ENCODE measurements around the gene PPFIA1. TPM values are rescaled to one million over a fixed set of nuclear protein-coding genes. Genes with fewer than 3 reads are reported as not detected.

The PPFIA1 gene
- total and polyA plus RNA-seq, 2 of the 13 experiments (the other 11 are each of a cell fraction or from before 2014, with no cell fraction given): 29.9 to 45.2 TPM

DNA sequence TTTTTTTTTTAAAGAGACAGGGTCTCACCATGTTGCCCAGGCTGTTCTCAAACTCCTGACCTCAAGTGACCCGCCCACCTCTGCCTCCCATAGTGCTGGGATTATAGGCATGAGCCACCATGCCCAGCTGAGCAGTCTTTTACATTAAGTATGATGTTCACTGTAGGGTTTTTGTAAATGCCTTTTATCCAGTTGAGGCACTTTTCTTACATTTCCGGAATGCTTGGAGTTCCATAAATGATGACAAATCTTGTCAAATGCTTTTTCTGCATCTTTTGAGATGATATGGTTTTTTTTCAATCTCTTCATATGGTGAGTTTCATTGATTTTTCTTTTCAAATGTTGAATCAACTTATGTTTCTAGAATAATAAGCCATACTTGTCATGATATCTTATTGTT is 98.5 kb downstream of the PPFIA1 start:
- no TSS peak for BruUV-seq (replicated peaks)
- POLR2A ChIA-PET: no interaction called here
- DNase-seq (ENCODE audit: low spot score) (no peak), FAIRE-seq (no peak), ATAC-seq (no peak)
- H3K27ac ChIP-seq (ENCODE audit: extremely low read length, insufficient read depth, low read length): no peak overlapping the region
- no peaks in the 10 kb centered on the region for H3K4me1 ChIP-seq (ENCODE audit: insufficient read depth, low read length)
- TF ChIP-seq, protein P1, sequence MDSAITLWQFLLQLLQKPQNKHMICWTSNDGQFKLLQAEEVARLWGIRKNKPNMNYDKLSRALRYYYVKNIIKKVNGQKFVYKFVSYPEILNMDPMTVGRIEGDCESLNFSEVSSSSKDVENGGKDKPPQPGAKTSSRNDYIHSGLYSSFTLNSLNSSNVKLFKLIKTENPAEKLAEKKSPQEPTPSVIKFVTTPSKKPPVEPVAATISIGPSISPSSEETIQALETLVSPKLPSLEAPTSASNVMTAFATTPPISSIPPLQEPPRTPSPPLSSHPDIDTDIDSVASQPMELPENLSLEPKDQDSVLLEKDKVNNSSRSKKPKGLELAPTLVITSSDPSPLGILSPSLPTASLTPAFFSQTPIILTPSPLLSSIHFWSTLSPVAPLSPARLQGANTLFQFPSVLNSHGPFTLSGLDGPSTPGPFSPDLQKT (CRISPR knock-in tag; IDR thresholded peaks at IDR 0.05; ENCODE audit: borderline replicate concordance): no peak
- TF ChIP-seq, protein P2, sequence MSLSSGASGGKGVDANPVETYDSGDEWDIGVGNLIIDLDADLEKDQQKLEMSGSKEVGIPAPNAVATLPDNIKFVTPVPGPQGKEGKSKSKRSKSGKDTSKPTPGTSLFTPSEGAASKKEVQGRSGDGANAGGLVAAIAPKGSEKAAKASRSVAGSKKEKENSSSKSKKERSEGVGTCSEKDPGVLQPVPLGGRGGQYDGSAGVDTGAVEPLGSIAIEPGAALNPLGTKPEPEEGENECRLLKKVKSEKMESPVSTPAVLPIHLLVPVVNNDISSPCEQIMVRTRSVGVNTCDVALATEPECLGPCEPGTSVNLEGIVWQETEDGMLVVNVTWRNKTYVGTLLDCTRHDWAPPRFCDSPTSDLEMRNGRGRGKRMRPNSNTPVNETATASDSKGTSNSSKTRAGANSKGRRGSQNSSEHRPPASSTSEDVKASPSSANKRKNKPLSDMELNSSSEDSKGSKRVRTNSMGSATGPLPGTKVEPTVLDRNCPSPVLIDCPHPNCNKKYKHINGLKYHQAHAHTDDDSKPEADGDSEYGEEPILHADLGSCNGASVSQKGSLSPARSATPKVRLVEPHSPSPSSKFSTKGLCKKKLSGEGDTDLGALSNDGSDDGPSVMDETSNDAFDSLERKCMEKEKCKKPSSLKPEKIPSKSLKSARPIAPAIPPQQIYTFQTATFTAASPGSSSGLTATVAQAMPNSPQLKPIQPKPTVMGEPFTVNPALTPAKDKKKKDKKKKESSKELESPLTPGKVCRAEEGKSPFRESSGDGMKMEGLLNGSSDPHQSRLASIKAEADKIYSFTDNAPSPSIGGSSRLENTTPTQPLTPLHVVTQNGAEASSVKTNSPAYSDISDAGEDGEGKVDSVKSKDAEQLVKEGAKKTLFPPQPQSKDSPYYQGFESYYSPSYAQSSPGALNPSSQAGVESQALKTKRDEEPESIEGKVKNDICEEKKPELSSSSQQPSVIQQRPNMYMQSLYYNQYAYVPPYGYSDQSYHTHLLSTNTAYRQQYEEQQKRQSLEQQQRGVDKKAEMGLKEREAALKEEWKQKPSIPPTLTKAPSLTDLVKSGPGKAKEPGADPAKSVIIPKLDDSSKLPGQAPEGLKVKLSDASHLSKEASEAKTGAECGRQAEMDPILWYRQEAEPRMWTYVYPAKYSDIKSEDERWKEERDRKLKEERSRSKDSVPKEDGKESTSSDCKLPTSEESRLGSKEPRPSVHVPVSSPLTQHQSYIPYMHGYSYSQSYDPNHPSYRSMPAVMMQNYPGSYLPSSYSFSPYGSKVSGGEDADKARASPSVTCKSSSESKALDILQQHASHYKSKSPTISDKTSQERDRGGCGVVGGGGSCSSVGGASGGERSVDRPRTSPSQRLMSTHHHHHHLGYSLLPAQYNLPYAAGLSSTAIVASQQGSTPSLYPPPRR (CRISPR knock-in tag; IDR thresholded peaks at IDR 0.05; ENCODE audit: borderline replicate concordance): no peak
- TF ChIP-seq, protein P3, sequence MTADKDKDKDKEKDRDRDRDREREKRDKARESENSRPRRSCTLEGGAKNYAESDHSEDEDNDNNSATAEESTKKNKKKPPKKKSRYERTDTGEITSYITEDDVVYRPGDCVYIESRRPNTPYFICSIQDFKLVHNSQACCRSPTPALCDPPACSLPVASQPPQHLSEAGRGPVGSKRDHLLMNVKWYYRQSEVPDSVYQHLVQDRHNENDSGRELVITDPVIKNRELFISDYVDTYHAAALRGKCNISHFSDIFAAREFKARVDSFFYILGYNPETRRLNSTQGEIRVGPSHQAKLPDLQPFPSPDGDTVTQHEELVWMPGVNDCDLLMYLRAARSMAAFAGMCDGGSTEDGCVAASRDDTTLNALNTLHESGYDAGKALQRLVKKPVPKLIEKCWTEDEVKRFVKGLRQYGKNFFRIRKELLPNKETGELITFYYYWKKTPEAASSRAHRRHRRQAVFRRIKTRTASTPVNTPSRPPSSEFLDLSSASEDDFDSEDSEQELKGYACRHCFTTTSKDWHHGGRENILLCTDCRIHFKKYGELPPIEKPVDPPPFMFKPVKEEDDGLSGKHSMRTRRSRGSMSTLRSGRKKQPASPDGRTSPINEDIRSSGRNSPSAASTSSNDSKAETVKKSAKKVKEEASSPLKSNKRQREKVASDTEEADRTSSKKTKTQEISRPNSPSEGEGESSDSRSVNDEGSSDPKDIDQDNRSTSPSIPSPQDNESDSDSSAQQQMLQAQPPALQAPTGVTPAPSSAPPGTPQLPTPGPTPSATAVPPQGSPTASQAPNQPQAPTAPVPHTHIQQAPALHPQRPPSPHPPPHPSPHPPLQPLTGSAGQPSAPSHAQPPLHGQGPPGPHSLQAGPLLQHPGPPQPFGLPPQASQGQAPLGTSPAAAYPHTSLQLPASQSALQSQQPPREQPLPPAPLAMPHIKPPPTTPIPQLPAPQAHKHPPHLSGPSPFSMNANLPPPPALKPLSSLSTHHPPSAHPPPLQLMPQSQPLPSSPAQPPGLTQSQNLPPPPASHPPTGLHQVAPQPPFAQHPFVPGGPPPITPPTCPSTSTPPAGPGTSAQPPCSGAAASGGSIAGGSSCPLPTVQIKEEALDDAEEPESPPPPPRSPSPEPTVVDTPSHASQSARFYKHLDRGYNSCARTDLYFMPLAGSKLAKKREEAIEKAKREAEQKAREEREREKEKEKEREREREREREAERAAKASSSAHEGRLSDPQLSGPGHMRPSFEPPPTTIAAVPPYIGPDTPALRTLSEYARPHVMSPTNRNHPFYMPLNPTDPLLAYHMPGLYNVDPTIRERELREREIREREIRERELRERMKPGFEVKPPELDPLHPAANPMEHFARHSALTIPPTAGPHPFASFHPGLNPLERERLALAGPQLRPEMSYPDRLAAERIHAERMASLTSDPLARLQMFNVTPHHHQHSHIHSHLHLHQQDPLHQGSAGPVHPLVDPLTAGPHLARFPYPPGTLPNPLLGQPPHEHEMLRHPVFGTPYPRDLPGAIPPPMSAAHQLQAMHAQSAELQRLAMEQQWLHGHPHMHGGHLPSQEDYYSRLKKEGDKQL (CRISPR knock-in tag; IDR thresholded peaks at IDR 0.05; ENCODE audit: low read depth): no peak
- TF ChIP-seq ZNF607 (CRISPR knock-in tag; IDR thresholded peaks at IDR 0.05; ENCODE audit: borderline replicate concordance) (no peak), PTBP1 (IDR thresholded peaks at IDR 0.05; ENCODE audit: low read depth, low read length, poor library complexity, severe bottlenecking) (no peak), ZNF264 (CRISPR knock-in tag; IDR thresholded peaks at IDR 0.05) (no peak)
- no peak overlapping the region for H3K4me2 ChIP-seq (ENCODE audit: low read depth, low read length)
- 98% methylated on average over 2 of the region's 2 CpGs for WGBS (ENCODE audit: low lambda C conversion rate)
- CTCF ChIA-PET (ENCODE audit: low intra/inter-chr PET ratio, low total read pairs): no interaction called here
- H3K9me3 ChIP-seq (ENCODE audit: low read length): no peaks in the 10 kb centered on the region
- H4K20me1 ChIP-seq (ENCODE audit: insufficient read depth, low read length): no peaks in the 10 kb centered on the region
- H3K9ac ChIP-seq (ENCODE audit: insufficient read depth, low read depth, low read length): no peak overlapping the region
- no peaks in the 10 kb centered on the region for H3K79me2 ChIP-seq (ENCODE audit: insufficient read depth, low read length)
- in situ Hi-C loops (cut with HindIII; ENCODE audit: extremely low pct_ligation_motif_present, low pct_unique_long_range_greater_than_20kb) (no loop called here), intact Hi-C loops (cut with micrococcal nuclease; ENCODE audit: unreplicated experiment) (no loop called here)
- H3K27me3 ChIP-seq (ENCODE audit: control insufficient read depth in 1 of 2, insufficient read depth in 2 of 2, low read length in 2 of 2): no peaks in the 10 kb centered on the region
- H2AFZ ChIP-seq (ENCODE audit: low read length): no peak overlapping the region
- H3K4me3 ChIP-seq (replicated peaks in 1 of 3; ENCODE audit: insufficient read depth in 1 of 3, low read depth in 2 of 3, low read length in 3 of 3): no peak overlapping the region
- peaks cover 13 to 44% of the 10 kb centered on the region in 2 experiments for H3K36me3 ChIP-seq (replicated peaks in 1 of 2; ENCODE audit: control insufficient read depth in 1 of 2, insufficient read depth in 2 of 2, low read length in 2 of 2)

All from HepG2 (cell line).